ENCODE data around the gene CSRP1. TPM values are rescaled to one million over a fixed set of nuclear protein-coding genes. Genes with fewer than 3 reads are reported as not detected.

The CSRP1 gene
- total and polyA plus RNA-seq, 2 donors = 39.7 to 170 TPM

- H3K36me3 ChIP-seq (ENCODE audit: control insufficient read depth in 2 of 2, insufficient read depth in 2 of 2, low read length in 1 of 2) = no peaks in the 10 kb centered on the region
- WGBS = 98% methylated on average over 2 of the region's 2 CpGs
- H3K27ac ChIP-seq (ENCODE audit: low read depth in 1 of 2, low read length in 1 of 2) = no peak overlapping the region
- H3K27me3 ChIP-seq (ENCODE audit: control insufficient read depth in 2 of 2, insufficient read depth in 1 of 2, low read length in 1 of 2) = no peaks in the 10 kb centered on the region
- H3K9me3 ChIP-seq (ENCODE audit: control insufficient read depth in 2 of 2, insufficient read depth in 1 of 2, low read length in 1 of 2) = no peaks in the 10 kb centered on the region
- no peak overlapping the region for H3K4me3 ChIP-seq (ENCODE audit: low read length in 2 of 2)
- DNase-seq (ENCODE audit: low read depth in 6 of 9, low spot score in 9 of 9) = no peak
- H3K4me1 ChIP-seq (ENCODE audit: control insufficient read depth in 2 of 2, insufficient read depth in 2 of 2, low read length in 2 of 2) = peaks cover 0 to 7% of the 10 kb centered on the region in 2 donors
Measured at GRCh38 chr1:201516511-201517127, 9.7 kb upstream of the CSRP1 start.

- peaks cover 0 to 7% of the 10 kb centered on the region in 2 donors for H3K4me1 ChIP-seq (ENCODE audit: control insufficient read depth in 2 of 2, insufficient read depth in 2 of 2, low read length in 2 of 2)
- 97% methylated on average over 1 of the region's 1 CpG for WGBS
- DNase-seq (ENCODE audit: low read depth in 6 of 9, low spot score in 9 of 9) = no peak
- no peaks in the 10 kb centered on the region for H3K9me3 ChIP-seq (ENCODE audit: control insufficient read depth in 2 of 2, insufficient read depth in 1 of 2, low read length in 1 of 2)
- no peaks in the 10 kb centered on the region for H3K36me3 ChIP-seq (ENCODE audit: control insufficient read depth in 2 of 2, insufficient read depth in 2 of 2, low read length in 1 of 2)
- H3K4me3 ChIP-seq (ENCODE audit: low read length in 2 of 2) = no peak overlapping the region
- H3K27ac ChIP-seq (ENCODE audit: low read depth in 1 of 2, low read length in 1 of 2) = no peak overlapping the region
- no peaks in the 10 kb centered on the region for H3K27me3 ChIP-seq (ENCODE audit: control insufficient read depth in 2 of 2, insufficient read depth in 1 of 2, low read length in 1 of 2)
Measured at GRCh38 chr1:201515895-201516294, 9.0 kb upstream of the CSRP1 start.

- H3K9me3 ChIP-seq (ENCODE audit: control insufficient read depth in 2 of 2, insufficient read depth in 1 of 2, low read length in 1 of 2) = no peaks in the 10 kb centered on the region
- peaks cover 0 to 7% of the 10 kb centered on the region in 2 donors for H3K4me1 ChIP-seq (ENCODE audit: control insufficient read depth in 2 of 2, insufficient read depth in 2 of 2, low read length in 2 of 2)
- no peak overlapping the region for H3K4me3 ChIP-seq (ENCODE audit: low read length in 2 of 2)
- 96% methylated on average over 9 of the region's 9 CpGs for WGBS
- no peaks in the 10 kb centered on the region for H3K36me3 ChIP-seq (ENCODE audit: control insufficient read depth in 2 of 2, insufficient read depth in 2 of 2, low read length in 1 of 2)
- DNase-seq (ENCODE audit: low read depth in 6 of 9, low spot score in 9 of 9) = no peak
- no peak overlapping the region for H3K27ac ChIP-seq (ENCODE audit: low read depth in 1 of 2, low read length in 1 of 2)
- H3K27me3 ChIP-seq (ENCODE audit: control insufficient read depth in 2 of 2, insufficient read depth in 1 of 2, low read length in 1 of 2) = no peaks in the 10 kb centered on the region
Measured at GRCh38 chr1:201515062-201515750, 8.3 kb upstream of the CSRP1 start.

- DNase-seq (ENCODE audit: low read depth in 6 of 9, low spot score in 9 of 9) = no peak
- Histone ChIP-seq H3K27ac (ENCODE audit: low read depth in 1 of 2, low read length in 1 of 2) (no peak overlapping the region), H3K4me3 (ENCODE audit: low read length in 2 of 2) (no peak overlapping the region), H3K36me3 (ENCODE audit: control insufficient read depth in 2 of 2, insufficient read depth in 2 of 2, low read length in 1 of 2) (no peaks in the 10 kb centered on the region), H3K4me1 (ENCODE audit: control insufficient read depth in 2 of 2, insufficient read depth in 2 of 2, low read length in 2 of 2) (peaks cover 0 to 7% of the 10 kb centered on the region in 2 donors), H3K27me3 (ENCODE audit: control insufficient read depth in 2 of 2, insufficient read depth in 1 of 2, low read length in 1 of 2) (no peaks in the 10 kb centered on the region), H3K9me3 (ENCODE audit: control insufficient read depth in 2 of 2, insufficient read depth in 1 of 2, low read length in 1 of 2) (no peaks in the 10 kb centered on the region)
- 98% methylated on average over 2 of the region's 2 CpGs for WGBS
Measured at GRCh38 chr1:201514466-201514865, 7.5 kb upstream of the CSRP1 start.

GRCh38 chr1:201513498-201514243 lies 6.7 kb upstream of the CSRP1 start:
- no peaks in the 10 kb centered on the region for H3K27me3 ChIP-seq (ENCODE audit: control insufficient read depth in 2 of 2, insufficient read depth in 1 of 2, low read length in 1 of 2)
- no peaks in the 10 kb centered on the region for H3K36me3 ChIP-seq (ENCODE audit: control insufficient read depth in 2 of 2, insufficient read depth in 2 of 2, low read length in 1 of 2)
- H3K27ac ChIP-seq (ENCODE audit: low read depth in 1 of 2, low read length in 1 of 2) = no peak overlapping the region
- peaks cover 0 to 7% of the 10 kb centered on the region in 2 donors for H3K4me1 ChIP-seq (ENCODE audit: control insufficient read depth in 2 of 2, insufficient read depth in 2 of 2, low read length in 2 of 2)
- no peaks in the 10 kb centered on the region for H3K9me3 ChIP-seq (ENCODE audit: control insufficient read depth in 2 of 2, insufficient read depth in 1 of 2, low read length in 1 of 2)
- WGBS = over 99% methylated on average over 6 of the region's 6 CpGs
- DNase-seq (ENCODE audit: low read depth in 6 of 9, low spot score in 9 of 9) = no peak
- H3K4me3 ChIP-seq (ENCODE audit: low read length in 2 of 2) = no peak overlapping the region

GRCh38 chr1:201511941-201512539 lies 5.1 kb upstream of the CSRP1 start:
- DNase-seq (ENCODE audit: low read depth in 6 of 9, low spot score in 9 of 9) = no peak
- H3K27me3 ChIP-seq (ENCODE audit: control insufficient read depth in 2 of 2, insufficient read depth in 1 of 2, low read length in 1 of 2) = no peaks in the 10 kb centered on the region
- H3K36me3 ChIP-seq (ENCODE audit: control insufficient read depth in 2 of 2, insufficient read depth in 2 of 2, low read length in 1 of 2) = no peaks in the 10 kb centered on the region
- H3K9me3 ChIP-seq (ENCODE audit: control insufficient read depth in 2 of 2, insufficient read depth in 1 of 2, low read length in 1 of 2) = no peaks in the 10 kb centered on the region
- peak overlapping the region; percentile 53 to 58 for H3K27ac ChIP-seq (ENCODE audit: low read depth in 1 of 2, low read length in 1 of 2)
- no peak overlapping the region for H3K4me3 ChIP-seq (ENCODE audit: low read length in 2 of 2)
- 92% methylated on average over 6 of the region's 6 CpGs for WGBS
- H3K4me1 ChIP-seq (ENCODE audit: control insufficient read depth in 2 of 2, insufficient read depth in 2 of 2, low read length in 2 of 2) = peaks cover 0 to 16% of the 10 kb centered on the region in 2 donors

GRCh38 chr1:201511396-201511940 lies 4.5 kb upstream of the CSRP1 start:
- Histone ChIP-seq H3K4me1 (ENCODE audit: control insufficient read depth in 2 of 2, insufficient read depth in 2 of 2, low read length in 2 of 2) (peaks cover 2 to 19% of the 10 kb centered on the region in 2 donors), H3K27me3 (ENCODE audit: control insufficient read depth in 2 of 2, insufficient read depth in 1 of 2, low read length in 1 of 2) (no peaks in the 10 kb centered on the region), H3K4me3 (ENCODE audit: low read length in 2 of 2) (no peak overlapping the region), H3K27ac (ENCODE audit: low read depth in 1 of 2, low read length in 1 of 2) (peak overlapping the region in 1 of 2 donors; percentile 51), H3K9me3 (ENCODE audit: control insufficient read depth in 2 of 2, insufficient read depth in 1 of 2, low read length in 1 of 2) (no peaks in the 10 kb centered on the region), H3K36me3 (ENCODE audit: control insufficient read depth in 2 of 2, insufficient read depth in 2 of 2, low read length in 1 of 2) (no peaks in the 10 kb centered on the region)
- DNase-seq (ENCODE audit: low read depth in 6 of 9, low spot score in 9 of 9) = no peak
- WGBS = 85% methylated on average over 6 of the region's 6 CpGs

GRCh38 chr1:201510734-201511133 lies 3.8 kb upstream of the CSRP1 start:
- H3K36me3 ChIP-seq (ENCODE audit: control insufficient read depth in 2 of 2, insufficient read depth in 2 of 2, low read length in 1 of 2) = no peaks in the 10 kb centered on the region
- DNase-seq (ENCODE audit: low read depth in 6 of 9, low spot score in 9 of 9) = no peak
- H3K27me3 ChIP-seq (ENCODE audit: control insufficient read depth in 2 of 2, insufficient read depth in 1 of 2, low read length in 1 of 2) = no peaks in the 10 kb centered on the region
- H3K9me3 ChIP-seq (ENCODE audit: control insufficient read depth in 2 of 2, insufficient read depth in 1 of 2, low read length in 1 of 2) = no peaks in the 10 kb centered on the region
- no peak overlapping the region for H3K27ac ChIP-seq (ENCODE audit: low read depth in 1 of 2, low read length in 1 of 2)
- H3K4me3 ChIP-seq (ENCODE audit: low read length in 2 of 2) = no peak overlapping the region
- WGBS = 97% methylated on average over 1 of the region's 1 CpG
- peaks cover 3 to 26% of the 10 kb centered on the region in 2 donors for H3K4me1 ChIP-seq (ENCODE audit: control insufficient read depth in 2 of 2, insufficient read depth in 2 of 2, low read length in 2 of 2)

All from thymus (tissue), 11 donors.